ENCODE measurements around the gene LRRC32. TPM values are rescaled to one million over a fixed set of nuclear protein-coding genes. Genes with fewer than 3 reads are reported as not detected.

Gene LRRC32
- total RNA-seq, 1 donor from 2014 or later, result 24.4 TPM

- no peaks in the 10 kb centered on the region for H3K4me1 ChIP-seq (ENCODE audit: insufficient read depth, low read length)
- TF ChIP-seq, protein P1, sequence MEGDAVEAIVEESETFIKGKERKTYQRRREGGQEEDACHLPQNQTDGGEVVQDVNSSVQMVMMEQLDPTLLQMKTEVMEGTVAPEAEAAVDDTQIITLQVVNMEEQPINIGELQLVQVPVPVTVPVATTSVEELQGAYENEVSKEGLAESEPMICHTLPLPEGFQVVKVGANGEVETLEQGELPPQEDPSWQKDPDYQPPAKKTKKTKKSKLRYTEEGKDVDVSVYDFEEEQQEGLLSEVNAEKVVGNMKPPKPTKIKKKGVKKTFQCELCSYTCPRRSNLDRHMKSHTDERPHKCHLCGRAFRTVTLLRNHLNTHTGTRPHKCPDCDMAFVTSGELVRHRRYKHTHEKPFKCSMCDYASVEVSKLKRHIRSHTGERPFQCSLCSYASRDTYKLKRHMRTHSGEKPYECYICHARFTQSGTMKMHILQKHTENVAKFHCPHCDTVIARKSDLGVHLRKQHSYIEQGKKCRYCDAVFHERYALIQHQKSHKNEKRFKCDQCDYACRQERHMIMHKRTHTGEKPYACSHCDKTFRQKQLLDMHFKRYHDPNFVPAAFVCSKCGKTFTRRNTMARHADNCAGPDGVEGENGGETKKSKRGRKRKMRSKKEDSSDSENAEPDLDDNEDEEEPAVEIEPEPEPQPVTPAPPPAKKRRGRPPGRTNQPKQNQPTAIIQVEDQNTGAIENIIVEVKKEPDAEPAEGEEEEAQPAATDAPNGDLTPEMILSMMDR (IDR thresholded peaks at IDR 0.05; ENCODE audit: insufficient read depth, low read depth, low read length), result no peak
- no peak for TF ChIP-seq EZH2 (IDR thresholded peaks at IDR 0.05; ENCODE audit: insufficient read depth, low read length)
- Mint-ChIP-seq H3K9me3 (ENCODE audit: unreplicated experiment) (peaks cover 12% of the 10 kb centered on the region), H3K4me3 (ENCODE audit: unreplicated experiment) (no peak overlapping the region), H3K4me1 (ENCODE audit: low read depth, unreplicated experiment) (peaks cover 11% of the 10 kb centered on the region), H3K36me3 (ENCODE audit: low read depth, unreplicated experiment) (no peaks in the 10 kb centered on the region), H3K27me3 (ENCODE audit: low read depth, unreplicated experiment) (peaks cover 22% of the 10 kb centered on the region), H3K27ac (ENCODE audit: unreplicated experiment) (no peak overlapping the region)
- no peaks in the 10 kb centered on the region for H4K20me1 ChIP-seq (ENCODE audit: insufficient read depth, low read length)
- no peaks in the 10 kb centered on the region for H3K79me2 ChIP-seq (ENCODE audit: insufficient read depth, low read length)
- H3K27ac ChIP-seq (ENCODE audit: low read depth, low read length), result no peak overlapping the region
- no peak overlapping the region for H3K9ac ChIP-seq (ENCODE audit: low read length)
- DNase-seq (ENCODE audit: low read depth) (no peak), FAIRE-seq (no peak)
- no peaks in the 10 kb centered on the region for H3K27me3 ChIP-seq (ENCODE audit: insufficient read depth, low read length)
- no peaks in the 10 kb centered on the region for H3K9me3 ChIP-seq (ENCODE audit: insufficient read depth, low read depth, low read length)
- no peak overlapping the region for H3K4me3 ChIP-seq (ENCODE audit: insufficient read depth, low read depth, low read length)
- H3K4me2 ChIP-seq (ENCODE audit: low read length), result no peak overlapping the region
- H3K36me3 ChIP-seq (ENCODE audit: insufficient read depth, low read length), result no peaks in the 10 kb centered on the region
- no peak overlapping the region for H2AFZ ChIP-seq (ENCODE audit: low read depth, low read length)
These were observed 39.2 kb upstream of the LRRC32 start for GRCh38 chr11:76709756-76710155.

GRCh38 chr11:76708972-76709660, 38.6 kb upstream of the LRRC32 start:
- H3K4me3 Mint-ChIP-seq (ENCODE audit: unreplicated experiment), result no peak overlapping the region

More at GRCh38 chr11:76708972-76709660, 38.6 kb upstream of the LRRC32 start:
- Histone ChIP-seq H3K36me3 (ENCODE audit: insufficient read depth, low read length) (no peaks in the 10 kb centered on the region), H3K9ac (ENCODE audit: low read length) (no peak overlapping the region), H3K4me2 (ENCODE audit: low read length) (no peak overlapping the region), H3K4me3 (ENCODE audit: insufficient read depth, low read depth, low read length) (no peak overlapping the region), H3K4me1 (ENCODE audit: insufficient read depth, low read length) (no peaks in the 10 kb centered on the region), H4K20me1 (ENCODE audit: insufficient read depth, low read length) (no peaks in the 10 kb centered on the region), H3K27me3 (ENCODE audit: insufficient read depth, low read length) (peaks cover 4% of the 10 kb centered on the region), H3K27ac (ENCODE audit: low read depth, low read length) (no peak overlapping the region), H2AFZ (ENCODE audit: low read depth, low read length) (no peak overlapping the region), H3K79me2 (ENCODE audit: insufficient read depth, low read length) (no peaks in the 10 kb centered on the region), H3K9me3 (ENCODE audit: insufficient read depth, low read depth, low read length) (no peaks in the 10 kb centered on the region)
- Mint-ChIP-seq H3K27me3 (ENCODE audit: low read depth, unreplicated experiment) (peaks cover 17% of the 10 kb centered on the region), H3K36me3 (ENCODE audit: low read depth, unreplicated experiment) (no peaks in the 10 kb centered on the region), H3K4me1 (ENCODE audit: low read depth, unreplicated experiment) (peaks cover 11% of the 10 kb centered on the region), H3K27ac (ENCODE audit: unreplicated experiment) (no peak overlapping the region), H3K9me3 (ENCODE audit: unreplicated experiment) (peaks cover 11% of the 10 kb centered on the region)
- no peak for DNase-seq (ENCODE audit: low read depth)
- no peak for FAIRE-seq
- TF ChIP-seq EZH2 (IDR thresholded peaks at IDR 0.05; ENCODE audit: insufficient read depth, low read length), result no peak
- TF ChIP-seq, protein P1 (IDR thresholded peaks at IDR 0.05; ENCODE audit: insufficient read depth, low read depth, low read length), result no peak

Measured in astrocyte (in vitro differentiated cells and primary cell).